Bone marrow (tissue), 2 donors: ENCODE results near the gene TNFAIP2.
A peak's percentile ranks its signal among the peaks of the same experiment; 100 is the strongest.

Source experiments
- DNase-seq, 2 donors: peaks; one replicate each; lab custom pipeline; 2025; lab: John Stamatoyannopoulos, UW

The TNFAIP2 gene

GRCh38 chr14:103122585-103122946 is 695 bp upstream of the TNFAIP2 start:
- DNase-seq, result peak in 1 of 2 donors; percentile 75

DNA sequence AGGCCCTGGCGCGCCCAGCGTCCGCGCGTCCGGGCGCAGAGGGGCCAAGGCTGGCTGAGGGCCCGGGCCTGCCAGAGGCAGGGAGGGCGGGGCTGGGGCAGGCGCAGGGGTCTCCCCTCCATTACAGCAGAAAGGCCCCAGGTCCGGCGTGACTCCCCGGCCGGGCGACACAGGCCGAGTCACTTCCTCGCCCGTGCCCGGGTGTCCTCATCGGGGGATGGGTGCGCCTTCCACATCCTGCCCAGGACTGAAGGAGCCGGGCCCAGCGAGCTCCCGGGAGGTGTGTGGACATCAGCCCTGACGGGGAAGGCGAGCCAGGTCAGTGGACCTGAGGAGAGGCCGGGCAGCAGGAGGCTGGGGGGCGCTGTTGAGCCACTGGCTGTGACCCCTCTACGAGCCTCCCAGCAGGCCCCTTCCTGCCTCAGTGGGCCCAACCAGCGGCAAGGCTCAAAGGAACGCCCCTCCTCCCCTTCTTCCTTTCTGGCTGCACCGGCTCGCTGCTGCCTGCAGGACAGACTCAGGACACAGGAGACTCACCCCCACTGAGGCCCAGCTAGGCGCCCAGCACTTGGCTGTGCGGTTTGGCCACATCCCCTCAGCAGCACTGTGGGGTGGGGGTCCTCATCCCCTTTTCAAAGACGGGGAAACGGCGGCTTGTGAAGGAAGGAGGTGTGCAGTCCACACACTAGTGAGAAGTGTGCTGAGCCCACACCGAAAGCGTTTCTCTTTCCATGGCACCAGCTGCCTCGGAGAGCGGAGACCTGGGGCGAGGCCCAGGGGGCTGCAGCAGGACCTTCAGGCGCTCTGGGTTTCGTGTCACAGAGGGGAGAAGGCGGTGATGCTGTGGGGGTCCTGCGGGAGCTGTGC is 606 bp downstream of the TNFAIP2 start:
- DNase-seq, result peak in 1 of 2 donors; percentile 71

DNA sequence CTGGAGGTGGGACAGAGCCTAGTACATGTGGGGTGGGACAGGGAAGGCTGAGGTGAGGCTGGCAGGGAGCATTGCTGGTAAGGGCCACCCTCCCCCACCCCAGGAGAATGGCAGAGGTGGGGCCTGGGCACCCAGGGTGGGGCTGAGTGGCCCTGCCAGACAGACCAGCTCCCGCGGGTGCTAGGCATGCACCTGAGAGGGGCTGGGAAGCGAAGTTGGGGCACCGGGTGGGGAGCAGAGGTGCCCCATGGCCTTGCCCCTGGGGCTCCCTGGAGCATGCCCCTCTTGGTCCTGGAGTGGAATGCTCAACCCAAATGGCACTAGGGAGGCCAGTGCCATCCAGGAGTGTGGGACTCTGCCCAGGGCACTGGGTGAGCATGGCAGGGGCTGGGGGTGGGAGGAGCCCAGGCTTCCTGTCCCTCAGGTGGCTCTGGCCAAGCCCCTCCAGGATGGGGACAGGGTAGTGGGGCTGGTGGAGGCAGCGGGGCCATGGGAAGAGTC is 1.3 kb downstream of the TNFAIP2 start:
- no peak for DNase-seq

- no peak for DNase-seq
These were observed 2.1 kb downstream of the TNFAIP2 start for GRCh38 chr14:103125098-103126070.

DNA sequence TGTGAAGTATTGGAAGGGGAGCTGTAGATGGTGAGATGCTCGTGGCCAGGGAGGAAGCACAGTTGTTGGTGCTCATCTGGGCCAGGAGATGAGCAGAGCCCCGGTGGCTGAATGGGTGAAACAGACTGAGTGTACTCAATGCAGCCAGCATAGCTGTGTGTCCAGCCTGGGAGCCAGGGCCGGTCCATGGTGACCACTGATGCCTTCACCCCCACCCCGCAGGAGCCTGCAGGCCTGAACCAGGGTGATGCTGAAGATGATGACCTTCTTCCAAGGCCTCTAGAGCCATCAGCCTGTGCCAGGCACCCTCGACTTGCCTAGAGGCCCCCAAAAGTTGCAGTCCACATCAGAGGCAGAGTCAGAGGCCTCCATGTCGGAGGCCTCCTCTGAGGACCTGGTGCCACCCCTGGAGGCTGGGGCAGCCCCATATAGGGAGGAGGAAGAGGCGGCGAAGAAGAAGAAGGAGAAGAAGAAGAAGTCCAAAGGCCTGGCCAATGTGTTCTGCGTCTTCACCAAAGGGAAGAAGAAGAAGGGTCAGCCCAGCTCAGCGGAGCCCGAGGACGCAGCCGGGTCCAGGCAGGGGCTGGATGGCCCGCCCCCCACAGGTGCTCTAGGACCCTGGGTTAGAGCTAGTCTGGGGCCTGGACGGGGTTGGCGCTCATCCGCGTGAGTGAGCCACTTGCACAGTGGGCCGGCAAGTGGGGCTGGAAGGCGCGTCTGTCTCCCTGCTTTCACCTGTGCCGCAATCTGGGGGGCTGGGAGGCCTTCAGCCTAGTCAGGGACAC is 3.0 kb downstream of the TNFAIP2 start:
- no peak for DNase-seq

DNA sequence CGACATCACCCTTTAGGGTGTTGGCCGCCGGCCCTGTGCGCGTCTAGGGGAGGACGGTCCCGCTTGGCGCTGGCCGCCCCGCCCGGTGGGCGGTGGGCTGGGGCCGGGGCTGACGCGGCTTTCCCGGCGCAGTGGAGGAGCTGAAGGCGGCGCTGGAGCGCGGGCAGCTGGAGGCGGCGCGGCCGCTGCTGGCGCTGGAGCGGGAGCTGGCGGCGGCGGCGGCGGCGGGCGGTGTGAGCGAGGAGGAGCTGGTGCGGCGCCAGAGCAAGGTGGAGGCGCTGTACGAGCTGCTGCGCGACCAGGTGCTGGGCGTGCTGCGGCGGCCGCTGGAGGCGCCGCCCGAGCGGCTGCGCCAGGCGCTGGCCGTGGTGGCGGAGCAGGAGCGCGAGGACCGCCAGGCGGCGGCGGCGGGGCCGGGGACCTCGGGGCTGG is 3.6 kb downstream of the TNFAIP2 start:
- DNase-seq, result no peak

- DNase-seq, result no peak
These were observed 4.1 kb downstream of the TNFAIP2 start for GRCh38 chr14:103127356-103127755.

DNA sequence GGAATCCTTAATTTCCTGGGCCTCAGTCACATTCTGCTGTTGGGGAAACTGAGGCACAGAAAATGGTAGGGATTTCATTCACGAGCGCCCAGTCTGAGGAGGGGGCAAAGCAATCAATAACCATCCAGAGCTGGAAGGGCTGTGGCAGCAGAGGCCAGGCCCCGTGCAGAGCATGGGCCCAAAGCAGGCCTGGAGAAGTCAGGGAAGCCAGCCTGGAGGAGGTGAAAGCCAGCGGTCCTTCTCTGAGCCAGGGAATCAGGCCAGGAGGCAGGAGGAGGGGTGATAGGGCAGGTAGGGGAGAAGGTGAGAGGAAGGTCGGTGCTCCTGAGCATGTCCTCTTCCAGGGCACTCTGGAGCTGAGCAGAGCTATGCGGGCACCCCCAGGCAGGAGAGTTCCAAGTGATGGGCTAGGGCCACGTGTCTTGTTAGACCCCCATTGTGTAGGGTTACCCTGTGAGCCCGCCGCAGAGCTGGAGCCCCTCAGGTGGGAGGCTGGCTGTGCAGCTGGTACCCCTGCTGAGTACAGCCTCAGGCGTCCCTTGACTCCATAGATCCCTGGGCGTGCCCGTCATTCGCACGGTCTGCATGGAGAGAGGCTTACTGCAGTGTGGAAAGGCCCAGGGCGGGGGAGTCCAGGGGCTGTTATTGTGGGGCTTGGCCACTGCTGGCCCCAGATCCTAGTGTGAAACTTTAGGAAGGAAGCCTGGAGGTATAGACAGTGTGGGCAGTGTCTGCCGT is 4.8 kb downstream of the TNFAIP2 start:
- DNase-seq, result no peak

DNA sequence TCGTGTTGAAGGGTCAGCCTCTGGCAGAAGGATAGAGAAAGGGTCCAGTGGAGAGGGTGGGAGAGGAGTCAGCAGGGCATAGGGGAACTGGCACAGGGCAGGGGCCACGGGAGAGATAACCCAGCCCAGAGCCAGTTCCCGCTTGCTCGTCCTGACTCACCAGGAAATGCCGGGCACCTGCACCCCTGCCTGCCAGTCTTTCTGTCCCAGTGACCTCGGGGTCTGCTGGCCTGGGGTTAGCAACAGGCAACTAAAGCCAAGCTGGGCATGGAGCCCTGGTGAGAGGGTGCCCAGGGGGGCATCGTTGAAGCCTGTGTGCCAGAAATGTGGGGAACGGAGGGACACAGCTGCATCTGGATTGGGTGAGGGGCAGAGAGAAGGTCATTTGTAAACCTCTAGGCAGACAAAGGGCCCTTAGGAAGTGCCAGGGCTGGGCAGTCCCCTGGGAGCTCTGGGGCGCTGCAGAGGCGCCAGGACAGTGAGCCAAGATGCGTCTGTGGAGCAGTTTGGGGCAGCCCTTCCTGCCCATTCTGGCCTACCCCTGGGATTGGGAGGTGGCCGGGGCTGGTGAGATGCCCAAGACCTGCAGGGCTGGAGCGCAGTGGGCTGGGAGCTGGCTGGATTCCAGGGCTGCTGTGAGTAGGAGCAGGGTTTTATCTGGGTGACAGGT is 5.5 kb downstream of the TNFAIP2 start:
- DNase-seq, result no peak

GRCh38 chr14:103129301-103130016 is 6.2 kb downstream of the TNFAIP2 start:
- DNase-seq, result no peak

- no peak for DNase-seq
These were observed 6.9 kb downstream of the TNFAIP2 start for GRCh38 chr14:103130017-103130764.

GRCh38 chr14:103130965-103131364 is 7.7 kb downstream of the TNFAIP2 start:
- DNase-seq, result no peak

GRCh38 chr14:103131580-103131979 is 8.3 kb downstream of the TNFAIP2 start:
- no peak for DNase-seq

GRCh38 chr14:103132381-103133209 is 9.3 kb downstream of the TNFAIP2 start:
- no peak for DNase-seq

DNA sequence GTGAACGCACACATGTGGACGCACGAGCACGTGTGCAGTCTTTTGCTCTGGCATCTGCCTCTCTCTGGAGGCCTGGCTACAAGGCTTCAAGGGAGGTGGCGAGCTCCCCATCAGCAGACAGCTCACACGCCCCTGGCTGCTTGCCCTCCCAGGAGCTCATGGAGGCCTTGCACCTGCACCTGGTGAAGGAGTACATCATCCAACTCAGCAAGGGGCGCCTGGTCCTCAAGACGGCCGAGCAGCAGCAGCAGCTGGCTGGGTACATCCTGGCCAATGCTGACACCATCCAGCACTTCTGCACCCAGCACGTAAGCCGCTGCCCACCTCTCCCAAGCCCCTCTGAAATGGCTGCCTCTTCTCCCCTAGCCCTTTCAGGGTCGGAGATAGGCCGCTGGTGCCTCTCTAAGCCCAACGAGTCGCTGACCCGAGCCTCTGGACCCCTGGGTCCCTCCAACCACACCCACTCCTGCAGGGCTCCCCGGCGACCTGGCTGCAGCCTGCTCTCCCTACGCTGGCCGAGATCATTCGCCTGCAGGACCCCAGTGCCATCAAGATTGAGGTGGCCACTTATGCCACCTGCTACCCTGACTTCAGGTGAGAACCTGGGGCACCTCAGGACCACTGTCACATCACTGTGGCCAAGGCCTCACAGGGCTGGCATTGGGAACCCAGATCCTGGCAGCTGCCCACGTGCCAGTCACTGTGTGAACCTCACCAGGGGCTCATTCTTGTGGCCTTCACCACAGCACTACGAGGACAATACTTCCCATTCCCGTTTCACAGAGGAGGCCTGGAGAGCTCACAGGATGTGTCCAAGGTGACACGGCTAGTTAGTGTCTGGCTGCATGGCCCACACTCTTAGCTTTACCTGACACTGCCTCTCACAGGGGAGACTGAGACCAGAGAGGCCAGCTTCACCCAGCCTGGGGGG is 10.2 kb downstream of the TNFAIP2 start:
- no peak for DNase-seq

GRCh38 chr14:103134405-103134804 is 11.1 kb downstream of the TNFAIP2 start:
- no peak for DNase-seq

GRCh38 chr14:103134919-103135318 is 11.7 kb downstream of the TNFAIP2 start:
- DNase-seq, result no peak
